SKM-1 treated with dmso at 0.1 percent for 144 hours (cell line): ENCODE measurements around the gene FLVCR2.
A peak's percentile ranks its signal among the peaks of the same experiment; 100 is the strongest.

Experiments used
- DNase-seq: peaks from one replicate; lab custom pipeline; 2025; ENCODE audit not compliant: unreplicated experiment; lab: John Stamatoyannopoulos, UW

FLVCR2 gene

DNA sequence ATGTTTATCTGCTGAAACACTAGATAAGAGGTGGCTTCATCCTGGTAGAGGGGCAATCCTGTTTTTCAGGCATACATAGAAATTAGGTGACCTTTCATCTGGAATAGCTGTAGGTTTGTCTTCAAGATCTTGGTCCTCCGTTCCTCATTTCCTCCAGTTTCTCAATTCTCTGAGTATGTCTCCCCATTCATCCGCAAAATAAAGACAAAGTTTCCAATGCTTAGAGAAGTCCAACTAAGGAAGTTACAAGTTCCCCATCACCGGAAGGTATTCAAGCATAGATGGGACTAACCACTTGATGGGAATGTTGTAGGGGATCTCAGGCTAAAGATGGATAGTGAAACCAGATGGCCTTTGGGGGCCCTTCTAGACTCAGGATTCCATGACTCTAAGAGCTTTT is 48.0 kb downstream of the FLVCR2 start:
- no peak for DNase-seq

- no peak for DNase-seq
Observed at GRCh38 chr14:75626863-75627262, 48.4 kb downstream of the FLVCR2 start.

DNA sequence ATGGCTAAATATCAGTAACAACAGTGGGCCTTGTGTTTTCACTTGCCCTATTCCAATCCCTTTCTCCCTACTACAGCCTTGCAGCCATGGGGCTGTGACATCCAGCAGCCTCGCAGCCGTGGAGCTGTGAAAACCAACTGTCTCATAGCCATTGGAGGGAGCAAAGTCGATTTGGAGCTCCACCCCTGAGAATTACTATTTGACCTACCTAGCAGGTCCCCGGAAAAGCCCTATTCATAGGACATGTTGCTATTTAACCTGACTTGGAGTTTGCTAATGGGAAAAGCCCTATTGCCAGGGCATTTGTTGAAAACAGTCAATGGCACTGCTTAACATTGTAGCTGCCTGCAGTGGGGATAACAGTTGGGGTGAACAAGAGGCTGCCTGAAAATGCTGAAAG is 49.0 kb downstream of the FLVCR2 start:
- no peak for DNase-seq

DNA sequence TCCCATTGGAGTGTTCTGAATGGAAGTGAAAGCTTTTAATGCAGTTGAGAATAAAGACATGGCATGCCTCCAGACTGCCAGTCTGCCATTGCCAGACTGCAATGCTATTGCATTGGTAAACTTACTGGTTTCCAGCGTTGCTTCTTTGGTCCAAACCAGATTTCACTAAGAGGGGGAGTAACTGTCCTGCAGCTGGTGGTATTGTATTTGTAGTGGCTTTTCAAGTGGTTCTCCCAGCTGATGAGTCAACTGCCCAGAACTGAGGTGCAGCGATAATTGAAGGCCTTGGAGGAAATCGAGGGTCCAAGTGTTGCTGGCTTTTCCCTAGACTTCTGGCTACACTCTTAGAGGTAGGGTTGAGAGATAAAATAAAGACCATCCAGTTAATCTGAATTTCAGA is 50.4 kb downstream of the FLVCR2 start:
- DNase-seq, result no peak

GRCh38 chr14:75630695-75631452 is 52.5 kb downstream of the FLVCR2 start:
- DNase-seq, result no peak

DNA sequence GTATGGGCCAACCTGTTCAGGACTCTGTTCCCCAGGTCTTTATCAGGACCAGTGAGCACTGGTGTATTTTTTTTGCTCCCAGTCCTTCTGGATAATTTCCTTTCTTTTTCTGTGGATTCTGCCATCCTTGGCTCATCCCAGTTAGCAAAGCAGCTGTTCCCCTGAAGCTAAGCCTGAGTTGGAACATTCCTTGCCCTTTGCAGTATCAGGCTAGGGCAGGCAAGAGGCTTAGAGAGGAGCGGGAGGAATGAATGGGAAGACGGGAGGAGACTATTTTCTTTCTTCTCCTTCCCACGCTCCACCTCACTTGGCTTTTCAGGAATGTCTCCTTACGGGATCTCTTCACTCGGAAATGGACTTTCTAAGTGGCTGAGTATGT is 53.0 kb downstream of the FLVCR2 start:
- no peak for DNase-seq

- no peak for DNase-seq
Observed at GRCh38 chr14:75634848-75635247, 56.4 kb downstream of the FLVCR2 start.

GRCh38 chr14:75636100-75636692 is 57.8 kb downstream of the FLVCR2 start:
- DNase-seq, result no peak

DNA sequence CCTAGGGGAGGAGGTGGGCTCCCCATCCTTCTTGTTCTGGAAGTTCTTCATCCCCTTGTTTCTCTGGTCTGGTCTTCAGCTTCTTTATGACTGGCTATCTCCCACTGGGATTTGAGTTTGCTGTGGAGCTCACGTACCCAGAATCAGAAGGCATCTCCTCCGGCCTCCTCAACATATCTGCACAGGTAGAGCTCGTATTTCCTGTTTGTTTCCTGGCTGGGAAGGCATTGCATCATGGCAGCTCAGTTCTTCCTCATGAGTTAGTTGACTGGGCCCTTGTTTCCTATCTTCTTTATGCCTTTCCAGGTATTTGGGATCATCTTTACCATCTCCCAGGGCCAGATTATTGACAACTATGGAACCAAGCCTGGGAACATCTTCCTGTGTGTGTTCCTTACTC is 62.5 kb downstream of the FLVCR2 start:
- DNase-seq, result no peak

DNA sequence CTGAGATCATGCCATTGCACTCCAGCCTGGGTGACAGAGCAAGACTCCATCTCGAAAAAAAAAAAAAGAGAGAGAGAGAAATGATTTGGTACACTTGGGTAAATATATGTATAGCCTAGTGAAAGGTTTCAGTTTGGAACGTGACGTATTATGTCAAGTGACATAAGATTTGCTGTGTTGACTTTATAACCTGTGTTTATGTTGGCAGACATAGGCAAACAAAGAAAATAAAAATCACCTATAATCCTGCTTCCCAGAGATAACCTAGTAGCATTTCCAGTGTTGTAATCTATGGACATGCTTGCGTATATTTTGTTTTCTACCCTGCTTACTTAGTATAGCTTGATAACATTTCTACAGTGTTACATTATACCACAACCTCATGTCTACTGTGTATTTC is 65.6 kb downstream of the FLVCR2 start:
- no peak for DNase-seq

DNA sequence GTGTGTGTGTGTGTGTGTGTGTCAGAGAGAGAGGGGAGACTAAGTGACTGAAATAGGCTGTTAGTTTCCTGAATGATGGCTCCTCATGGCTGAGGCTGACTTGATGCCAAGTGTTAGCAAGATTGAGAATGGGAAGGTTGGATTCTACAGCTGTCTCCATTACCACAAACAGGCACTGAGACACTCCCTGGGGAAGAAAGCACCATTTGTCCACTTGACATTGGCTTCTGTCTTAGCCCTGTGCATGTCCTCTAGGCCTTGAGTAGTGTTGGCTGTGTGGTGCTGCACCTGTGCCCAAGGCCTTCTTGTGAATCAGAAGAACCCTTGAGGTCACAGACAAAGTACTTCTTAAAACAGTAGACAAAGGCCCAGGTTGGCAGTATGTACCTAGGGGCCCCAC is 66.6 kb downstream of the FLVCR2 start:
- DNase-seq, result no peak

GRCh38 chr14:75646762-75647161 is 68.3 kb downstream of the FLVCR2 start:
- no peak for DNase-seq

DNA sequence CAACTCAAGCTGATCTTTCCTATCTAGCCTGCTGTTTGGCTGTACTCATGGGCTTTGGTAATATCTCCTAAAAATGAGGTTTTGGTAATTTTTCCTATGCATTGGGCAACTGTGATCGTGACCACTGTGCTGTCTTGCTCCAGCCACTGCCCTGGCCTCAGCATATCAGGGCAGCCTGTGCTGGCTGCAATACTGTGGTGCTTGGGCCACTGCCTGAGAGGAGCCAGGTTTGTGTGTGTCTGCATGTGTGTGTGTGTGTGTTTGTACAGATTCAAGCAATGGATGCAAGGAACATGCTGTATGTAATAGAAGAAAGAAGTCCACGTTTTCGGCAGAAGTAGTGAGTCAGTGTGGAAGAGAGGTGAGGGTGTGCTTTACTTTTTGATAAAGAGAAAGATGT is 69.2 kb downstream of the FLVCR2 start:
- no peak for DNase-seq

- no peak for DNase-seq
Observed at GRCh38 chr14:75648066-75648838, 69.8 kb downstream of the FLVCR2 start.

DNA sequence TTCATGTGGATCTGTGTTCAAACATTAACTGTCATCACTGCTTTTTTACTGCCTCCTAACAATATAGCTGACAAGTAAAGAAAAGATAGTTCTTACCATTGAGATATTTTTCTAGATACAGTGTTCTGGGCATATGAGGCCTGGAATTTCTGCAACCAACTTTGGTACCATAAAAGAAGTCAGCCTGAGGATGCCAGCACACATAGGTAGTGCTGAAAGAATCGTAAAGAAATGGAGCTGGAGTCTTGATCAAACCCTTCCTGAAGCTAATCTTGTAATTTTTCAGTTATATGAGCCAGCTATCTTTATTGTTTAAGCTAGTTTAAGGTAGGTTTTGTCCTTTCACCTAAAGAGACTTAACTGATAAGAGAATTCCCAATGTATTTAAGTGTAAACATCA is 70.9 kb downstream of the FLVCR2 start:
- DNase-seq, result no peak

DNA sequence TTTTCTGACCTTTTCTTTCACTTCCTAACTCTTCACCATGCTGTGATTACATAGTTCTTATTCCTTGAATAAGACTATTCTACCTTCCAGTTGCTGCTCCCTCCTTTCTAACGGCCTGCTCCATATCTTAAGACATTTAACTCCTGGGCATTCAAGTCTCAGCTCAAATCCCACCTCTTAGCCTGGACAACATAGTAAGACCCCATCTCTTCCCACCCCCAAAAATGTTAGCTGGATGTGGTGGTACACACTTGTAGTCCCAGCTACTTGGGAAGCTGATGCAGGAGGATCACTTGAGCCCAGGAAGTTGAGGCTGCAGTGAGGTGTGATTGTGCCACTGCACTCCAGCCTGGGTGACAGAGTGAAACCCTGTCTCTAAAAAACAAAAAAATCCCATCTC is 71.4 kb downstream of the FLVCR2 start:
- no peak for DNase-seq

DNA sequence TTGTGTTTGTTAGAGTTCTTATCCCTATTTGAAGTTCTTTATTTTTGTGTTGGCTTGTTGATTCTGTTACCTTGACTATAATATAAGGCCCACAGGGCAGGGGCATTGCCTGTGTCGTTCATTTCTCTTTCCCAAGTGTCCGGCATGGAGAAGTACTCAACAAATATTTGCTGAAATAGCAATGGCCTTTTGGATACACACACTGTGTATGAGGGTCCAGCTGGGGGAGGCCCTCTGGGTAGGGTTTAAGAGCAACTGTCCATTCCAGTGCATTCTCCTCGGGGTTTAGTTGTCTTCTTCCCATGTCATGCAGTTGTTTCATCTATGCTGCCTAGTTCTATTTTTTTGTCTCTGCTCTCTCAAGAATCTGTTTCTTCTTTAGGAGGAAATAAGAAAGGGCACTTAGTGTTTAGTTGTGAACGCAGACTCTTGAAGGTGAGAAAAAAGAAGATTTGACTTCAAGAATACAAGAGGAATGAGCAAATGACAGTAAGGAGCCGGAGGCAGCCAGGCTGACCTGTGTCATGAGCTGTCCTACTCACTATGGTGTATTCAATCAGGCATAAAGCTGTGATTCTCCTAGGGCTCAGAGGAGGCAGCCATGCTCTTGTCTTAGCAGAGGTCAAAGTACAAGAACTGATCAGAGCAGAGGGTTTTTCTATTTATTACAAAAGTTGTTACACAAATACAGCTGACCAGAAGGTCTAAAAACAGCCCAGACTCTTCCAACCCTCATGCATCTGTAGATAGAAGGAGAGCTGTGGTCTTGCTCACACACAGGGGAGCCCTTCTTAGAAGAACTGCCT is 72.0 kb downstream of the FLVCR2 start:
- no peak for DNase-seq

GRCh38 chr14:75653563-75653962 is 75.1 kb downstream of the FLVCR2 start:
- no peak for DNase-seq

- peak; percentile 5 for DNase-seq
Observed at GRCh38 chr14:75654127-75654732, 75.8 kb downstream of the FLVCR2 start.

DNA sequence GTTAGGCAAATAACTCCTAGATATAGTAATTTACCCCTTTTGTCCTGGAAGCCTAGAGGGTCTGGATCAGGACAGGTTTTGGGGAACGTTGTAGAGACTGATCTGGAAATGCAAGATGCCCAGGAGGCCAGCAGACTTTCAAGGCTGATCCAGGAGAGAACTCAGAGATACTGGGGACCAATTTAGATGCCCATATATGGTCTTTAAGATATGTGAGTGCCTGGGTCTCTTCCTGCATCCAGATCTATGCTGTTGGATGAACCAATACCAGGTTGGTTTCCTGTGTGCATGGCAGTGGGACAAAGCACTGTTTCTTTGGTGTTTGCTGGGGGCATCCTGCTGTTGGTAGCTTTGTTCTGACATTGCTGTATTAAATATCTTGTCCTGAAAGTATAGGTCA is 76.8 kb downstream of the FLVCR2 start:
- no peak for DNase-seq

DNA sequence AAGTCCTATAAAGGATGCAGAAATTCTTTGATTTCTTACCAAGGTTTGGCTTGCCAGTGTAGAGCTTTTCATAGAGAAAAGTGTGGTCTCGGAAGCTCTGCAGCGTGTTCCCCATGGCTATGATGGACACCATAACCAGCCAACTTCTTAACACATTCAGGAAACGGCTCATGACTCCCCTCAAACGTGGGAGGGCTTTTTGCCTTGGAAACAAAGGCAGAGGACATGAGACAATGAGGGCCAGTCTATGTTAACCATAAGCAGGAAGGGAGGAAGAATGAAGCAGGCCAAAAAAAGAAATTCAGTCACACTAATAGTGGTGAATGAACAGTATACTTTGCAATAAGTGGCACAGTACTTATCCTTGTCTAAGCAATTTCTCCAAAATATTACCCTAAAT is 78.9 kb downstream of the FLVCR2 start:
- no peak for DNase-seq
